C4-2B (cell line): Measurements from ENCODE around the gene SHC2.

ENCODE experiments used
- ZFX ChIP-seq: fragments of 450-650 bp; IDR thresholded peaks from 2 replicates; pipeline ENCODE4 v1.6.1; 2017
- TF ChIP-seq, protein P1 (sequence below): fragments of 450-650 bp; conservative IDR thresholded peaks from 2 replicates; pipeline ENCODE4 v1.5.1; 2017; ENCODE audit warnings: mild to moderate bottlenecking

DNA sequence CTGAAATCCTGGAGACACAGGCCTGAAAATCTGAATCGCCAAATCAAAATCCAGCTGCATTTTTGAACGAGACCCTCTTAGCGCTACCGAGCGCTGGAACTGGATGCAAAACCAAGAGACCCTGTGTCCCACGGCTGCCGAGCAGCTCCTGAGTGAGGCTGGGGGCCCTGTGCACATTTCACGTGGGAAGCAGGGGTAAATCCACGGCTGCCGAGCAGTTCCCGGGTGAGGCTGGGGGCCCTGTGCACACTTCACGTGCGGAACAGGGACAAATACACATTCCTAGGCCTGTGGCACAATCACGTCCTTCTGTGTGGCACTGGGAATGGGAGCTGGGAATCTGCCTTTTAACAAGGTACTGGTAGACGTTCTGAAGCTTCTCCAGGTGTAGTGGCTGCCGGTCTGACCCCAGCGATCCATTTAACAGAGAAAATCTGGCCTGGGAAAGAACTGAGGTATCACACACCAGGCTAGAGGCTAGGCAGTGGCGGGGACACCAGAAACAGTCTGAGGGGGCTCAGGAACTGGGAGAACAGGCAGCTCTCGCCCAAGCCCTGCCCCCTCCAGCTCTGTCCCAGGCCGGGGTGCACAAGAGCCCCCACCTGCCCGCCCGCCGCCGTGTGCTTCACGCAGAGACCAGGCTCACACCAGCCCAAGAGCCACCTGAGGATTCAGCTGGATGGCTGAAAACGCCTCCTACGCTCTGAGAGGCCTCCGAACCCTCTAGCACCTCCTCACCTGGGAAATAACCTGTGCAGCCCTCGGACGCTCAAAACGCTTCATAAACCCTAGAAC, 40.9 kb downstream of the SHC2 start:
- TF ChIP-seq, protein P1, sequence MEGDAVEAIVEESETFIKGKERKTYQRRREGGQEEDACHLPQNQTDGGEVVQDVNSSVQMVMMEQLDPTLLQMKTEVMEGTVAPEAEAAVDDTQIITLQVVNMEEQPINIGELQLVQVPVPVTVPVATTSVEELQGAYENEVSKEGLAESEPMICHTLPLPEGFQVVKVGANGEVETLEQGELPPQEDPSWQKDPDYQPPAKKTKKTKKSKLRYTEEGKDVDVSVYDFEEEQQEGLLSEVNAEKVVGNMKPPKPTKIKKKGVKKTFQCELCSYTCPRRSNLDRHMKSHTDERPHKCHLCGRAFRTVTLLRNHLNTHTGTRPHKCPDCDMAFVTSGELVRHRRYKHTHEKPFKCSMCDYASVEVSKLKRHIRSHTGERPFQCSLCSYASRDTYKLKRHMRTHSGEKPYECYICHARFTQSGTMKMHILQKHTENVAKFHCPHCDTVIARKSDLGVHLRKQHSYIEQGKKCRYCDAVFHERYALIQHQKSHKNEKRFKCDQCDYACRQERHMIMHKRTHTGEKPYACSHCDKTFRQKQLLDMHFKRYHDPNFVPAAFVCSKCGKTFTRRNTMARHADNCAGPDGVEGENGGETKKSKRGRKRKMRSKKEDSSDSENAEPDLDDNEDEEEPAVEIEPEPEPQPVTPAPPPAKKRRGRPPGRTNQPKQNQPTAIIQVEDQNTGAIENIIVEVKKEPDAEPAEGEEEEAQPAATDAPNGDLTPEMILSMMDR = no peak
- TF ChIP-seq ZFX = no peak
